ENCODE results near the gene CCDC110. TPM values are rescaled to one million over a fixed set of nuclear protein-coding genes. Genes with fewer than 3 reads are reported as not detected.
A peak's percentile ranks its signal among the peaks of the same experiment; 100 is the strongest.

The CCDC110 gene
- total and polyA plus RNA-seq, 2 of the 13 experiments (the other 11 are each of a cell fraction or from before 2014, with no cell fraction given), result not detected

DNA sequence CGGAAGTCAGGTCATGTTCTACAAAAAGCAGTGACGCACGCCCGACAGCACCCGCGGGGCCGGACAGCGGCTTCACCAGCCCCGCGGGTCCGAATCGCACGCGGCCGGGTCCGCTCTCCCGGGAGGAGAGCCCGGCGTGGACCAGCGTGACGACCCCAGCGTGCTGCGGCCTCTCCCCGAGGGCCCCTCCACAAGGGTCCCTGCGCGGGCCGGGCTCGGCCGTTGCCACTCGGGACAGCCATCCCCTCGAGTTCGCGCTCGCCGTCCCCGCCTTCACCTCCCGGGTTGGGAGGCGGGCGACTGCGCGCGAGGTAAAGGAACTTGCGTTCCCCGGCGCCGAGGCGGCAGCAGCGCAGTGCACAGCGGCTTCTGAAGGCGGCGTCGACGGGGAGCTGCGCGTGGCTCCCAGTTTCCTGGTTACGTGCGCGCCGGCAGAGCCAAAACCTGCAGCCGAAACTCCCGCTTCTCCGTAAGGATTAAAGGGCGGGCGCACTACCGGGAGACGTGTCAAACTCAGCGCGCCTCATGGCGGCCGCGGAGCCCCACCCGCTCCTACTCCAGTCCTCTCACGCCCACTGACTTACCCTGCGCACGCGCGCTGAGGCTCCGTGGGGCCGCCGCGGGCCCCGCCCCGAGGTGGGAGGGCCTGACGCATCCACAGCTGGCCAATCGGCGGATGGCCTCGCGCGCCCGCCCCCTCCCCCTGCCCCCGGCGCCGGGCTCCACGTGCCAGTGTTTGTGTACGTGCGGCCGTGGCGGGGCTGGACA lies 75.4 kb downstream of the CCDC110 start (continued):
- TF ChIP-seq MXD4 (CRISPR knock-in tag; IDR thresholded peaks at IDR 0.05) (peak; percentile 96), ZNF468 (CRISPR knock-in tag; IDR thresholded peaks at IDR 0.05) (peak; percentile 100), ZNF343 (CRISPR knock-in tag; IDR thresholded peaks at IDR 0.05) (peak; percentile 78), ZNF460 (CRISPR knock-in tag; IDR thresholded peaks at IDR 0.05; ENCODE audit: borderline replicate concordance) (no peak), KDM4B (CRISPR knock-in tag; IDR thresholded peaks at IDR 0.05) (no peak), CENPT (CRISPR knock-in tag; IDR thresholded peaks at IDR 0.05; ENCODE audit: low read depth) (peak; percentile 99), ZNF256 (CRISPR knock-in tag; conservative IDR thresholded peaks at IDR 0.05) (peak; percentile 97), ZNF782 (CRISPR knock-in tag; IDR thresholded peaks at IDR 0.05; ENCODE audit: borderline replicate concordance) (peak; percentile 85; the same call in 1 of the 2 replicates), KLF6 (CRISPR knock-in tag; IDR thresholded peaks at IDR 0.05) (peak; percentile 83; the same call in 1 of the 2 replicates), RAD51 (IDR thresholded peaks at IDR 0.05; ENCODE audit: borderline replicate concordance) (no peak), ZFP1 (CRISPR knock-in tag; IDR thresholded peaks at IDR 0.05) (peak; percentile 77; the same call in 1 of the 2 replicates), DMAP1 (CRISPR knock-in tag; IDR thresholded peaks at IDR 0.05) (peak; percentile 92), NR2F6 (IDR thresholded peaks at IDR 0.05) (0 out of 2 replicates have a peak, but pooled peaks have one; percentile 20), NR2F6 (CRISPR knock-in tag; IDR thresholded peaks at IDR 0.05) (no peak; the same call in 1 of the 2 replicates), ARID2 (CRISPR knock-in tag; IDR thresholded peaks at IDR 0.05; ENCODE audit: borderline replicate concordance) (peak; percentile 94; the same call in 1 of the 2 replicates), MTF1 (CRISPR knock-in tag; IDR thresholded peaks at IDR 0.05) (peak; percentile 58; the same call in 1 of the 2 replicates)
- TF ChIP-seq, protein P1, sequence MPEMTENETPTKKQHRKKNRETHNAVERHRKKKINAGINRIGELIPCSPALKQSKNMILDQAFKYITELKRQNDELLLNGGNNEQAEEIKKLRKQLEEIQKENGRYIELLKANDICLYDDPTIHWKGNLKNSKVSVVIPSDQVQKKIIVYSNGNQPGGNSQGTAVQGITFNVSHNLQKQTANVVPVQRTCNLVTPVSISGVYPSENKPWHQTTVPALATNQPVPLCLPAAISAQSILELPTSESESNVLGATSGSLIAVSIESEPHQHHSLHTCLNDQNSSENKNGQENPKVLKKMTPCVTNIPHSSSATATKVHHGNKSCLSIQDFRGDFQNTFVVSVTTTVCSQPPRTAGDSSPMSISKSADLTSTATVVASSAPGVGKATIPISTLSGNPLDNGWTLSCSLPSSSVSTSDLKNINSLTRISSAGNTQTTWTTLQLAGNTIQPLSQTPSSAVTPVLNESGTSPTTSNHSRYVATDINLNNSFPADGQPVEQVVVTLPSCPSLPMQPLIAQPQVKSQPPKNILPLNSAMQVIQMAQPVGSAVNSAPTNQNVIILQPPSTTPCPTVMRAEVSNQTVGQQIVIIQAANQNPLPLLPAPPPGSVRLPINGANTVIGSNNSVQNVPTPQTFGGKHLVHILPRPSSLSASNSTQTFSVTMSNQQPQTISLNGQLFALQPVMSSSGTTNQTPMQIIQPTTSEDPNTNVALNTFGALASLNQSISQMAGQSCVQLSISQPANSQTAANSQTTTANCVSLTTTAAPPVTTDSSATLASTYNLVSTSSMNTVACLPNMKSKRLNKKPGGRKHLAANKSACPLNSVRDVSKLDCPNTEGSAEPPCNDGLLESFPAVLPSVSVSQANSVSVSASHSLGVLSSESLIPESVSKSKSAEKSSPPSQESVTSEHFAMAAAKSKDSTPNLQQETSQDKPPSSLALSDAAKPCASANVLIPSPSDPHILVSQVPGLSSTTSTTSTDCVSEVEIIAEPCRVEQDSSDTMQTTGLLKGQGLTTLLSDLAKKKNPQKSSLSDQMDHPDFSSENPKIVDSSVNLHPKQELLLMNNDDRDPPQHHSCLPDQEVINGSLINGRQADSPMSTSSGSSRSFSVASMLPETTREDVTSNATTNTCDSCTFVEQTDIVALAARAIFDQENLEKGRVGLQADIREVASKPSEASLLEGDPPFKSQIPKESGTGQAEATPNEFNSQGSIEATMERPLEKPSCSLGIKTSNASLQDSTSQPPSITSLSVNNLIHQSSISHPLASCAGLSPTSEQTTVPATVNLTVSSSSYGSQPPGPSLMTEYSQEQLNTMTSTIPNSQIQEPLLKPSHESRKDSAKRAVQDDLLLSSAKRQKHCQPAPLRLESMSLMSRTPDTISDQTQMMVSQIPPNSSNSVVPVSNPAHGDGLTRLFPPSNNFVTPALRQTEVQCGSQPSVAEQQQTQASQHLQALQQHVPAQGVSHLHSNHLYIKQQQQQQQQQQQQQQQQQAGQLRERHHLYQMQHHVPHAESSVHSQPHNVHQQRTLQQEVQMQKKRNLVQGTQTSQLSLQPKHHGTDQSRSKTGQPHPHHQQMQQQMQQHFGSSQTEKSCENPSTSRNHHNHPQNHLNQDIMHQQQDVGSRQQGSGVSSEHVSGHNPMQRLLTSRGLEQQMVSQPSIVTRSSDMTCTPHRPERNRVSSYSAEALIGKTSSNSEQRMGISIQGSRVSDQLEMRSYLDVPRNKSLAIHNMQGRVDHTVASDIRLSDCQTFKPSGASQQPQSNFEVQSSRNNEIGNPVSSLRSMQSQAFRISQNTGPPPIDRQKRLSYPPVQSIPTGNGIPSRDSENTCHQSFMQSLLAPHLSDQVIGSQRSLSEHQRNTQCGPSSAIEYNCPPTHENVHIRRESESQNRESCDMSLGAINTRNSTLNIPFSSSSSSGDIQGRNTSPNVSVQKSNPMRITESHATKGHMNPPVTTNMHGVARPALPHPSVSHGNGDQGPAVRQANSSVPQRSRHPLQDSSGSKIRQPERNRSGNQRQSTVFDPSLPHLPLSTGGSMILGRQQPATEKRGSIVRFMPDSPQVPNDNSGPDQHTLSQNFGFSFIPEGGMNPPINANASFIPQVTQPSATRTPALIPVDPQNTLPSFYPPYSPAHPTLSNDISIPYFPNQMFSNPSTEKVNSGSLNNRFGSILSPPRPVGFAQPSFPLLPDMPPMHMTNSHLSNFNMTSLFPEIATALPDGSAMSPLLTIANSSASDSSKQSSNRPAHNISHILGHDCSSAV (CRISPR knock-in tag; IDR thresholded peaks at IDR 0.05; ENCODE audit: borderline replicate concordance), result peak; percentile 91
- TF ChIP-seq, protein P2, sequence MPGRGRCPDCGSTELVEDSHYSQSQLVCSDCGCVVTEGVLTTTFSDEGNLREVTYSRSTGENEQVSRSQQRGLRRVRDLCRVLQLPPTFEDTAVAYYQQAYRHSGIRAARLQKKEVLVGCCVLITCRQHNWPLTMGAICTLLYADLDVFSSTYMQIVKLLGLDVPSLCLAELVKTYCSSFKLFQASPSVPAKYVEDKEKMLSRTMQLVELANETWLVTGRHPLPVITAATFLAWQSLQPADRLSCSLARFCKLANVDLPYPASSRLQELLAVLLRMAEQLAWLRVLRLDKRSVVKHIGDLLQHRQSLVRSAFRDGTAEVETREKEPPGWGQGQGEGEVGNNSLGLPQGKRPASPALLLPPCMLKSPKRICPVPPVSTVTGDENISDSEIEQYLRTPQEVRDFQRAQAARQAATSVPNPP (CRISPR knock-in tag; IDR thresholded peaks at IDR 0.05), result peak; percentile 96
- TF ChIP-seq, protein P3, sequence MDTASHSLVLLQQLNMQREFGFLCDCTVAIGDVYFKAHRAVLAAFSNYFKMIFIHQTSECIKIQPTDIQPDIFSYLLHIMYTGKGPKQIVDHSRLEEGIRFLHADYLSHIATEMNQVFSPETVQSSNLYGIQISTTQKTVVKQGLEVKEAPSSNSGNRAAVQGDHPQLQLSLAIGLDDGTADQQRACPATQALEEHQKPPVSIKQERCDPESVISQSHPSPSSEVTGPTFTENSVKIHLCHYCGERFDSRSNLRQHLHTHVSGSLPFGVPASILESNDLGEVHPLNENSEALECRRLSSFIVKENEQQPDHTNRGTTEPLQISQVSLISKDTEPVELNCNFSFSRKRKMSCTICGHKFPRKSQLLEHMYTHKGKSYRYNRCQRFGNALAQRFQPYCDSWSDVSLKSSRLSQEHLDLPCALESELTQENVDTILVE (CRISPR knock-in tag; IDR thresholded peaks at IDR 0.05), result peak; percentile 89
- TF ChIP-seq, protein P4, sequence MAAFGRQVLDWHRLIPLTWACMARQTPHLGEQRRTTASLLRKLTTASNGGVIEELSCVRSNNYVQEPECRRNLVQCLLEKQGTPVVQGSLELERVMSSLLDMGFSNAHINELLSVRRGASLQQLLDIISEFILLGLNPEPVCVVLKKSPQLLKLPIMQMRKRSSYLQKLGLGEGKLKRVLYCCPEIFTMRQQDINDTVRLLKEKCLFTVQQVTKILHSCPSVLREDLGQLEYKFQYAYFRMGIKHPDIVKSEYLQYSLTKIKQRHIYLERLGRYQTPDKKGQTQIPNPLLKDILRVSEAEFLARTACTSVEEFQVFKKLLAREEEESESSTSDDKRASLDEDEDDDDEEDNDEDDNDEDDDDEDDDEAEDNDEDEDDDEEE (CRISPR knock-in tag; IDR thresholded peaks at IDR 0.05), result peak; percentile 98
